RPMI8226 (cell line): ENCODE data around the gene BCL11B.

Source experiments
- DNase-seq: peaks from one replicate; pipeline ENCODE4 v3.0.0-alpha.2; 2015

Gene BCL11B

DNA sequence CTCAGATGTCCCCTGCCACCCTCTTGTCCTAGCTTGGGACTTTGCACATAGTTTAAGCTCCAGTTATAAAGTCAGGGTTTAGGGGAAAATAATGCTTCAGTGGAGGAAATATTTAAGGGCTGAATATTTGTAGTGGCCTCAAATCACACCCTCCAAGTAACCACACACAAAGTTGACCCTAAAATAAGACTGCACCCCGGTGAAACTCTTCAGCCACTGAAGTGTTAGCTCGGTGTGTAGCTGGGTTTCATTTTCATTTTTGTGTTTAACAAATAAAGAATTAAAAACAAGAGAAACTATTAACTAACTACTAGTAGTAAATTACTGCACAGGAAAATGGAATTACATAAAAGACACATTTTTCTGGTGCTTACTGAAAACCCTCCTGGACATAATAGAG lies 14.8 kb upstream of the BCL11B start:
- no peak for DNase-seq

DNA sequence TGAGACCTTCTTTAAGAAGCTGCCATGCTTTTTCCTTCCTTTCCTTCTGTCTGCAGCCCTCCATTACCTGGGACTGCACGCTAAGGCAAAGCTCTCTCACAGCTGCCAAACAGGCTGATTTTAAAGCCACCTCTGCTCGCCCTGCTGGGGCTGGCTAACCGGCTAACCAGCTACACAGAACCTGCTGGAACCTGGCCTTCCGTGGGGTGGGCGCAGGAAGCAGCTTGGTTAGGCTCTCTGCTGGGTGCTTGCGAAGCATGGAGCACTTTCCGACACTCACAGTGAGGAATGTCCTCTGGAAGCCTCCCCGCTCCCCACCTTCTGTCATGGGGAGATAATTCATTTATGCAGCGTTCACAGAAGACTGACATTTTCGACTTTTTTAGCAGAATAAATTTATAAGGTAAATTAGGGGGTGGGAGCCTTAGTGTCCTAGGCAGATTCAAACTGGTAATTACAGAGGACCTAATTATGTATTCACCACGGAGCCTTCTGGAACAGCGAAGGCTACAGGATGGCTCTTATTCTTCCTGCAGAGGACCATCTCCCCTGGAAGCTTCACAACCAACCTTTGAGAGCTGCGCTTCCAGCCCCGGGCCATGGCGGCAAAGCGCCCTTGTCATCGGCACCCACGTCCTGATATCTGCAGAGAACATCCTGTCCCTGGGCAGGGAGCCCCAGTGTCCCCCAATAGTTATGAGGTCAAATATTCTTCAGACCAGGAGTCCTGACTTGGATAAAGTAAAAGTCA lies 12.4 kb upstream of the BCL11B start:
- no peak for DNase-seq

DNA sequence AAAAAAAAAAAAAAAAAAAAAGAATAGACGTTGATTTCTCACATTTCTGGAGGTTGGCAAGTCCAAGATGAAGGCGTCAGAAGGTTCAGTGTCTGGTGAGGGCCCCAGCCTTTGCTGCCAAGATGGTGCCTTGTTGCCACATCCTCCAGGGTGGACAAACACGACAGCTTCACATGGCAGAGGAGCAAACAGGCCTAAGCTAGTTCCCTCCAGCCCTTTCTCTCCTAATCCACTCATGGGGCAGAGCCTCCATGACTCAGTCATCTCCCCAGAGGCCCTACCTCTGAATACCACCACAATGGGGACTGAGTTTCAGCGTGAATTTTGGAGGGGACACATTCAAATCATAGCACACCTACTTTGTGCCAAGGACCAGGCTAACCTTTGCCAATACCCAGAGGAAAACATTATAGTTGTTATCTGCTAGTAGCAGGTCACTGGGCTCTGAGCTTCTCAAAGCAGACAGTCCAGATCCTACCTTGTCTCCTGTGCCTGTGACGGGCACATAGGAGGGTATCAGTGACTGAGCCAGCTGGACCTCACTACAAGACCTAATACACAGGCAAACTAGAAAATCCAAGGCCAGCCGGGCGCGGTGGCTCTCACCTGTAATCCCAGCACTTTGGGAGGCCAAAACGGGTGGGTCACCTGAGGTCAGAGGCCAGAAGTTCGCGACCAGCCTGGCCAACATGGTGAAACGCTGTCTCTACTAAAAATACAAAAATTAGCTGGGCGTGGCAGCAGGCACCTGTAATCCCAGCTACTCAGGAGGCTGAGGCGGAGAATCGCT lies 10.5 kb upstream of the BCL11B start:
- no peak for DNase-seq

DNA sequence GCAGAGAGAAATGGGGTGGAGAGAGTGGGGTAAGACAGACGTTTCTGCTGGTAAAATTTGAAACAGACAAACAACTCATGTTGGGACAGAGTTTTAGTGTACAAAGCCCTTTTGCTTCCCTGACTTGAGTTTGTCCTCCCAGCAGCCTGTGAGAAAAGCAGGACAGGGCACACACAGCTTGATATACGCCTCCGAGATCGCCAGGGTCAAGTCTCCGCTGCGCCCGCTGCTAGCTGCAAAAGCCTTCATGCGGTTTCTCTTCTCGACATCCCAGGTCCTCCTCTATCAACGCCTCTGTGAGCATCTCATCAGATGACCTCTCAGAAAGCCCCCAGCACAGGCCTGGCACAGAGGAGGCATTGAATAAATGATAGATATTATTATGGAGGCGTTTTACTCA lies 9.4 kb upstream of the BCL11B start:
- DNase-seq = no peak

DNA sequence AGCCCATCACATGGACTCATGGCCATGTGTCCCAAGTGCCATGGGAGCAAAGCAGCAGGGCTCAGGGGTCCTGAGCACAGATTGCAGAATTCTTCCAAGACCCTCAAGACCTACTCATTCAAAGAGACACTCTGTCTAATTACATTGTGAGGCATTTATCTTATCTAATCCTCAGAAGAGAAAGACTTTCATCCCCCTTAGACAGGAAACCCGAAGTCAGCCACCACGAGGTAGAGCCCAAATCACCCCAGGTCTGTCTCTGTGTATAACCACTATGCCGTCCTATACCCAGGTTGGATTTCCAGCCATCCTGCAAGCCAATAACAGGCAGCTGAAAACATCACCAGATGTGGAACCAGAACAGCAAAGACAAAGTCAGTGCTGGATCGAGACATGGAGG lies 8.9 kb upstream of the BCL11B start:
- no peak for DNase-seq

DNA sequence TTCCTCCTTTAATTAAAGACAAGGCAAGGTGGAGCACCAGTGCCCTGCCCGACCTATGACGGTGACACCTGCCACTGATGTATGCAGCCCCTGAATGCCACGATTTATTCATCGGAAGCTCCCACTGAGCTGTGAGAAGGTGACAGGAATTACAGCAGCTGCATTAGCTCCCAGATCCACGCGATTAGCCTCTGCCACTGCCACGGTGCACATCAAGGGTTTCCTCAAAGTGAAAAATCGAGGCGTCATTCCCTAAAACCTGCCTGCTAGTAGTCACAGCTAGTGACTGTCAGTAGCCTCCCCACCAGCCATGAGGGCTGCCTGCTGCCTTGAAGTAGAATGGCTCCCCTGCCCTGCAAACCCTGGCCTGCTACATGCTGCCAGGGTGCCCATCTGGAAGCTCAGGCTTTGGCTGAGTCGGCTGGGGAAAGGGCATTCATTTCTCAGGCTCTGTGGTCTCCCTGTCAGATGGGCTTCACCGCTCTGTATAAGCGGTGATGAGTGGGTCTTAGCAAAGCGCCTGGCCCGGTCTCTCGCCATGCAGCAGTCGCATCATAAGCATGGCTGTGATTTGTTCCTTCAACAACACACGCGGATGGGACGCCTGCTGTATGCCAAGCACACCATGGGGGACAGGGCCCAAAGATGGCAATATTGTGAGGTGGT lies 8.2 kb upstream of the BCL11B start:
- no peak for DNase-seq

GRCh38 chr14:99278836-99279235 lies 6.8 kb upstream of the BCL11B start:
- no peak for DNase-seq

- no peak for DNase-seq
These were observed 5.5 kb upstream of the BCL11B start for GRCh38 chr14:99277530-99277929.

- no peak for DNase-seq
These were observed 4.5 kb upstream of the BCL11B start for GRCh38 chr14:99276482-99276881.

GRCh38 chr14:99275222-99275584 lies 3.2 kb upstream of the BCL11B start:
- DNase-seq = no peak

DNA sequence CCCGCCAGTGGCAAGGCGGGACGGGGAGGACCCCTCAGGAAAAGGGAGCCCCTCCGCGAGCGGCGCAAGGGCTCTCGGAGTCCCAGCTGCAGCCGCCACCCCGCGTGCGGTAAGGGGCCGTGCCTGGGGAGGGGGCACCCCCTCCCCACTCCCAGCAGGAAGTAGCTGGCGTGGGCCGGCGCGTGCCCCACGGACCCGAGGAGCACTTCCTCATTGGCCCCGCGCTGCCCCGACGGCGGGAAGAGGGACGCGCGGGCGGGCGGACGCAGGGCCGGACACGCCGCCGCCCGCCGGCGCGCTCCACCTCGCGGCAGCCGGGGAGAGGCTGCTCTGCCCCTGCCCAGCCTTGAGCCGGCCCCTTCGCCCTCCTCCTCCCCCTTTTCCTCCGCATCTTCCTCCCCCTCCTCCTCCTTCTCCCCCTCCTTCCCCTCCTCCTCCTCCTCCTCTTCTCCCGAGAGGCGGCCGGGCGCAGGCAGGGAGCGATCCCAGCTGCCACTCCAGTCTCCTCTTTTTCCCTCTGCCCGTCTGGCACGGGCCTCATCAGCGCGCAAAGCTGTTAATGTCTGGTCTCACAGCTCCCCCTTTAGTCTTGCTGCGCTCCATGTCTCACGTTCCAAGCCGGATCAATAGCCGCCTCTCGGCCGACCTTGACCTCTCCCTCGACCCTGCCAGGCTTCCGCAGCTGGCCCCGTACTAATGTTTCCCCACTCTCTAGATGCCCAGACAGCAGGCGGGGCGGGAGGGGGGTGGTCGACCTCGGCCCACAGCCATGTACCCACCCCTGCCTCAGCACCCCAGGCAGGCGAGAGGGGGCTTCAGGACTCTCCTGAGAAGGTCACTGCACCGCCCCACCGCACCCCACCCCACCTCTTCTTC lies 2.6 kb upstream of the BCL11B start:
- peak; percentile 52 for DNase-seq

GRCh38 chr14:99273766-99274345 lies 1.9 kb upstream of the BCL11B start:
- no peak for DNase-seq

- DNase-seq = no peak
These were observed 1.1 kb upstream of the BCL11B start for GRCh38 chr14:99272899-99273765.

DNA sequence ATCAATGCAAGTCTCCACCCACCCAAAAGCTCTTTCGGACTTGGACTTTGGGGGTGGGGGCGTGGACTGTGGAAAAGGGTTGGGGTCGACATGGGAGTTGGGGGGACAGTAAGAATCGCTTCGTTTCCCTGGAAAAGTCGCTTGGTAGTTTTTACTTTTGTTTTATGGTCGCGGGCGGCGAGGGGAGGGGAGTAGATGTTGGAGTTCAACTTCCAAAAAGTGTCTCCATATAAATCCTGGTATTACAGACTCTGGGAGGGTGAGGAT lies 568 bp upstream of the BCL11B start:
- DNase-seq = no peak

DNA sequence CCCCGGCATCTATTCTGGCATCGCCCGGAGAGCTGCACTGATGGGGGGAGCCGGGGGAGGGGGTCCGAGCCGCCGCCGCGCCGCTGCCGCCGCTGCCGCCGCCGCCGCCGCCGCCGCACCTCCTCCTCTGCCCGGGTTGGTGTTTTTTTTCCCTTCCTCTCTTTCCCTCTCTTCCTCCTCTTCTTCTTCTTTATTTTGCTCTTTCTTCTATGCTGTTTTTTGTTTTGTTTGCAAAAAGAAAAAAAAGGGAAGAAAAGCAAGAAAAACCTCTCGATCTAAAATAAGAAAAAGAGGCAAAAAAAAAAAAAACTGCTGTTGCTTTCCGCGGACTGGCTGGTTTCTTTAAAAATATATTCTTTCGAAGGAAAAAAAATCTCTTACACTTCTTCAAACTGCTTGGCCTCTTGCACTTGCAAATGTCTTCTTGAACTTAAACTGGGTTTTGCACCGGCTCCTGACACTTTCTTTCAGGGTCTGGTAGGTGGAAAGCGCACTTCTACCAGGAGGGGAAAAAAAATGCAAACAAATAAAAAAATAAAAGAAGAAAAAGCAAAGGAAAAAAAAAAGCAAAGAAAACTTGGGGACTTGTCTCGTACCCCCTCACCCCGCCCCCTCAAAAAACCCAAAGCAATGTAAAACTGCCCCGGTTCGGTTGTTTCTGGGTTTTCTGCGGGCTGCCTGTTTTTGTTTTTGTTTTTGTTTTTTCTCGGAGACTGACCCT lies 616 bp downstream of the BCL11B start:
- DNase-seq = no peak

- no peak for DNase-seq
These were observed 1.4 kb downstream of the BCL11B start for GRCh38 chr14:99270458-99271220.

DNA sequence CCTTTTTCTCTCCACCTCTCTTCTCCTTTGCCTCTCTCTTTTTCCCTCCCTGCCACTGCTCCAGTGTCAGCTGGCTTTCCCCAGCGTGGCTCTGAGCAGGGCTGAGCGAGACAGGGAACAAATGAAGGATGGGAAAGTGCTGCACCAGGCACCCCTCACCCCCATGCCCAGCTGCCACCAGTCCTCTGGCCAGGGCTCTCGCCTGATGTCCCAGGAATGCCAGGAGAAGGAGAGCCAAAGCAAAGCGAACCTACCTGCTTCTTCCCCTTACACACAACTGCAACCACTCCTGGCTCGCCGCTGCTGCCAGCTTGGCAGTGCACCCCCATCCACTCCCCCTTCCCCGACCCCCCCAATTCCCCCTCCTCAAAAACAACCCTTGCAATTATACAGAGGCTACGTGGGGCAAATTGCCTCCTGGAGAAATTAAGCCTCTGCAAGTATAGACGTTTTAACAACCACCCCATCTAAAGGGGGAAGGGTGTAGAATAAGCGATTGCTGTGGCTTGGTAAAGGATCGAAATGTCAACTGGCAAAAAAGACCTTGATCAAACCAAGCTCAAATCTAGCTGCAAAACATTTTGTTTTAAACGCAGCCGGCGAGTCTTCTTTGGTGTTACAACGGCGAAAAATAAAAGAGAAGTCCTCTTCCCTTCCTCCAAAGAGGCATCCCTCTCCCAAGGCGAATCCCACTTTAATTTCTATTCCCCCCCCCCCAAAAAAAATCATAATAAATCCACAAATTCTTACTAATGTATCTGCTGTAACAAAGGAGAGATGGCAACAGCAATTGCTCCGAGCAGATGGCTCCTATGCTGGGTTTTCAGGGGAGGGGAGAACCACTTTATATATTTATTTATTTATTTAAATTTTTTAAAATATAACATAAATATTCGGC lies 2.9 kb downstream of the BCL11B start:
- no peak for DNase-seq

- no peak for DNase-seq
These were observed 3.9 kb downstream of the BCL11B start for GRCh38 chr14:99267837-99268781.
